GM10248 (cell line): Measurements from ENCODE around the gene SREBF2.

Source experiments
- CTCF ChIA-PET: fragments of 300-600 bp; sonication (Branson Sonifier 250); formaldehyde crosslinking; extraction: SDS; loops from one replicate; lab custom pipeline; 2021; ENCODE audit warnings: antibody characterized with exemption; lab: Yijun Ruan, JAX
- POLR2A ChIA-PET: fragments of 350-650 bp; sonication (Branson Sonifier 250); formaldehyde crosslinking; extraction: SDS; loops from one replicate; lab custom pipeline; 2020; ENCODE audit warnings: antibody characterized with exemption; lab: Yijun Ruan, JAX
- DNase-seq: peaks from one replicate; pipeline ENCODE4 v3.0.0; 2012; ENCODE audit errors: extremely low spot score
- TF ChIP-seq, protein P1 (sequence below): IDR thresholded peaks from 2 replicates; pipeline ENCODE4 v1.5.1; 2012; ENCODE audit warnings: mild to moderate bottlenecking, low read depth; ENCODE audit errors: extremely low read depth, missing control alignments, control extremely low read depth

SREBF2 gene

DNA sequence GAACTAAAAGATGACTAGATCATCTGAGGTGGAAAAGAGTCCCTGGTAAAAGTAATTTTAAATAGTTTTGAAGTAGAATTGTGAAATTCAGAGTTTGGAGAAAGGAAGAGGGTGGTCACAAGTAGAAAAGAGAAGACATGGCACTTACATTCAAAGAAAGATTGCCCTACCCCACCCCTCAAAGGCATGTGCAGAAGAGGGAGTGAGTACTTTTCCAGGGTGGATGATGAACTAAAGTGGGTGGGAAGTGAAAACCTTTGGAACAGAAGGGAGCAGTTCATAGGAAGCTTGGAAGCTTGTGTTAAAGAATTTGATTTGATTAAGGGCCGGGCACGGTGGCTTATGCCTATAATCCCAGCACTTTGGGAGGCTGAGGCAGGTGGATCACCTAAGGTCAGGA lies 23.6 kb downstream of the SREBF2 start:
- ChIA-PET CTCF (interaction anchor here (1.1 to 6.1 kb wide), 10 partner anchors 9 to 219 kb away, joined by 3 to 53 read pairs (median 7); partner anchors contain the start of genes SREBF2 and TNFRSF13C), POLR2A (no interaction called here)
- DNase-seq = no peak
- TF ChIP-seq, protein P1, sequence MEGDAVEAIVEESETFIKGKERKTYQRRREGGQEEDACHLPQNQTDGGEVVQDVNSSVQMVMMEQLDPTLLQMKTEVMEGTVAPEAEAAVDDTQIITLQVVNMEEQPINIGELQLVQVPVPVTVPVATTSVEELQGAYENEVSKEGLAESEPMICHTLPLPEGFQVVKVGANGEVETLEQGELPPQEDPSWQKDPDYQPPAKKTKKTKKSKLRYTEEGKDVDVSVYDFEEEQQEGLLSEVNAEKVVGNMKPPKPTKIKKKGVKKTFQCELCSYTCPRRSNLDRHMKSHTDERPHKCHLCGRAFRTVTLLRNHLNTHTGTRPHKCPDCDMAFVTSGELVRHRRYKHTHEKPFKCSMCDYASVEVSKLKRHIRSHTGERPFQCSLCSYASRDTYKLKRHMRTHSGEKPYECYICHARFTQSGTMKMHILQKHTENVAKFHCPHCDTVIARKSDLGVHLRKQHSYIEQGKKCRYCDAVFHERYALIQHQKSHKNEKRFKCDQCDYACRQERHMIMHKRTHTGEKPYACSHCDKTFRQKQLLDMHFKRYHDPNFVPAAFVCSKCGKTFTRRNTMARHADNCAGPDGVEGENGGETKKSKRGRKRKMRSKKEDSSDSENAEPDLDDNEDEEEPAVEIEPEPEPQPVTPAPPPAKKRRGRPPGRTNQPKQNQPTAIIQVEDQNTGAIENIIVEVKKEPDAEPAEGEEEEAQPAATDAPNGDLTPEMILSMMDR = no peak

DNA sequence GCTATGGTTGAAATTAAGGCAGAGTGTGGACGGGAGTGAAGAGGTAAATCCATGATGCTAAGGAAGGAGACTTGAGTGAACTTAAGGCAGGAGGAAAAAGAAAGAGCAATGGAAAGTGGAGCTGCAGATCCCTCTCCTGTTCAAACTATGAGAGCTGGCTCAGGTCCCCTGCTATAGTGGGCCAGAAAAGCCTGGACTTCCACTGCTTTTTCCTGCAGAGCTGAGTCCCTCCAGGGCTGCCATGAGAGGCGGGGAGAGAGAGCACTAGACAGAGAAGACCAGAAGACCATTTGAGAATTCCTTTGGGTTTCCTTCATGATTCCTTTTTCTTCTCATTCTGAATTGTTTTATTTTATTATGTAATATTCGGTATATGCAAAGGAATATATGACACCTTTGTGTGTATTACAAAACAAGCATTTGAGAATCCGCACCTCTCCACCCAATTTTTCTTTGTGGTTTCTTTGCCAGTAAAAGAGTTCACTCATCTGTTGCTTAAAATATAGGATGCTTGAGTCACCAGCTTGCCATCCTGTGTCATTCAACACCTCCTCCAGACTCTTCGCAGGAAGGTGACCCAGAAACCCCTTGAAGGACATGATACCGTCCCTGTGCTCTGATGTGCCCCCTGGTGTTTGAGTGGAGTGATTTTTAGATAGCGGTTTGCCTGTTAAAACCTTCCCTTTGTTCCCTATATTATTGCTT lies 24.4 kb downstream of the SREBF2 start:
- TF ChIP-seq, protein P1 = peak; percentile 55
- ChIA-PET POLR2A (no interaction called here), CTCF (interaction anchor here (0.9 to 6.1 kb wide), 16 partner anchors 9 to 234 kb away, joined by 3 to 53 read pairs (median 4); partner anchors contain the start of genes MEI1, NDUFA6, SREBF2 and TNFRSF13C)
- DNase-seq = peak; percentile 62

DNA sequence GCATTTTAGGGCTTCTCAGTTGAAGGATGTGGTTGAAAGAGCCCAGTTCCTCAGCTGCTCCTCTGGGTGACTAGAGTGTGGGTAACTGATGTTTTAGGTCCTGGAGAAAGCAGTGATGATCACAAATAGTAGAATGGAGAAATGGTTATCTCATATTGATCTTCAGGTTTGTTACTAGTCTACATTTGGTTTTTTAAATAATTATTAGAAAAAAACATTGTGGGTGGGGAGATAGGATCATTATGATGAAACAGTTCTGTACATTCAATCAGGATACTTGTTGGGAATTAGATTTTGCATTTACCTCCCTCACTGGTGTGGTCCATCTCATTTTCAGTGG lies 24.9 kb downstream of the SREBF2 start:
- ChIA-PET POLR2A (no interaction called here), CTCF (interaction anchor here (1.0 to 6.1 kb wide), 11 partner anchors 8 to 233 kb away, joined by 3 to 53 read pairs (median 4); partner anchors contain the start of genes NDUFA6 and SREBF2)

DNA sequence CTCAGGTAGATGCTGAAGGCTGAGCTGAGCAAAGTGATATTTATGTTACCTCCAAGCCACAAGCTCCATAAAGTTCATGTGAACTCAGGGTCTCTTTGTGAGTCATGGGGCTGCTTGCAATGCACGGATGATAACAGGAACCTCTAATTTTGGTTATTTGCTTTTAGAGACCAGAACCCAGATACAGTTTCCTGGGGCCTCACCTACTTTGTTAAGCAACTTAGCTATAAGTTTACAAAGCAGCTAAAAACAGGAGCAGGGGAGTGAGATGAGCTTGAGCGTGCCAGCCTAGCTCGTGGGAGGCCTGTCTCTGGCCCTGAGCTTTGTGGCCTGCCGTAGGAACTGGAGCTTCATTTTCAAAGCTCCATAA lies 29.2 kb downstream of the SREBF2 start:
- ChIA-PET CTCF (interaction anchor here (0.7 to 2.8 kb wide), 20 partner anchors 7 to 165 kb away, joined by 3 to 22 read pairs (median 4); partner anchors contain the start of genes SREBF2 and TNFRSF13C), POLR2A (interaction anchor here (0.6 to 2.2 kb wide), 18 partner anchors 10 to 1058 kb away, joined by 3 to 20 read pairs (median 4); partner anchors contain the start of genes CCDC134, SHISA8, SREBF2 and TNFRSF13C)
- TF ChIP-seq, protein P1 = no peak
- peak; percentile 70 for DNase-seq

More for the DNA sequence above, 24.9 kb downstream of the SREBF2 start:
- TF ChIP-seq, protein P1 = no peak
- no peak for DNase-seq

DNA sequence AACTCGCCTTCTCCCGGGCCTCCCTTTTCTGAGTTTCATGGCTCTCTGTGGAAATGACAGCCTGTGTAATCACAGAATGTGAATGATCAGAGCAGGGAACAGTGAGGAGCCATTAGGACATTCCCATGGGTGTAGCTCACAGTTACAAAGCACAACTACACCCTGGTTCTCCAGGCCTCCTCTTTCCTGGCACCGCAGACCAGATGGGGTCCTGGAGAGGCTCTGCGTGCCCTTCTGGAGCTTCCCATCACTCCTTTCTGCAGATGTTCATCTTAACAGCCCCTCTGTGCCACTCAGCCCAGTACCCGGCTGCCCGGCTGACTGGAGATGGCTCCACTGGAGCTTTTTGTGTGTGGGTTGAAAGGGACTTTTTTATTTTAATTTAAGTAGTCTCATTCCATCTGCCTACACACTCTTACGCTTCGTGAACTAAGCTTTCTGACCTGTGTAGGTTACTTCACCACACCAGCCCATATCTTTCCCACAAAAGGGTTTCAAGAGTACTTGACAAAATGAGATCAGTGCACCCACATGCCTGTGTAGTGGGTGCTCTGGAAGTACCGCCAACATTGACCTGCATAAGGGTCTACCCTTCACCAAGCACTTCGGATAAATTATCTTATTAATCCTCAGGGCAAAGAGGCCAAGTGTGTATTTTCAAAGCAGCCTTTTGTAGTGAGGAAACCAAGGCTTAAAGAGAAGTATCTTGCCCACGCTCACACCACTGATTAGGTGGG lies 29.8 kb downstream of the SREBF2 start:
- TF ChIP-seq, protein P1 = no peak
- peak; percentile 75 for DNase-seq
- CTCF ChIA-PET = interaction anchor here (0.7 to 2.8 kb wide), 21 partner anchors 8 to 165 kb away, joined by 3 to 22 read pairs (median 4); partner anchors contain the start of genes SREBF2 and TNFRSF13C
- POLR2A ChIA-PET = interaction anchor here (0.6 to 2.2 kb wide), 17 partner anchors 10 to 78 kb away, joined by 3 to 20 read pairs (median 4); partner anchors contain the start of genes CCDC134, SHISA8, SREBF2 and TNFRSF13C

DNA sequence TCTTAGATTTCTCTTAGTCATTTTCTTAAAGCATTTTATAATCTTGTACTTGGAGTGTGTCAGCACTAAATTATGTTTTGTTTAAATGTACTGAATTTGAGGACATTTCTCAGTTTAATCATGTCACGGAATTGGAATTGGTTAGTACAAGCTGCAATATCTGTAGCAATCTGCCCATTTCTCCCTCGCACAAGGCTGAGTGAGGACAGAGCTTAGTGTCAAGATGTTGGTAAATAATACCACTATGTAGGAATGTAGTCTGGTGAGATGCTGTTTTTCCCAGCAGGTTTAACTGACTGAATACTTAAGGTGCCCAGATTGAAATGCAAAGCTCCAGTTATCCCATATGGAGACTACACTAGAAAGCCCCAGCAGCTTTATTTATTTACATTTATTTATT lies 30.6 kb downstream of the SREBF2 start:
- CTCF ChIA-PET = interaction anchor here (1.4 to 2.8 kb wide), 7 partner anchors 9 to 166 kb away, joined by 3 to 22 read pairs (median 10); partner anchors contain the start of gene TNFRSF13C
- POLR2A ChIA-PET = interaction anchor here (2.2 kb wide), 1 partner anchor 9 kb away, joined by 20 read pairs; no protein-coding TSS in a partner anchor
- no peak for DNase-seq
- TF ChIP-seq, protein P1 = no peak
